Measurements from ENCODE around the gene SH3GL1.

- TF ChIP-seq, protein P1, sequence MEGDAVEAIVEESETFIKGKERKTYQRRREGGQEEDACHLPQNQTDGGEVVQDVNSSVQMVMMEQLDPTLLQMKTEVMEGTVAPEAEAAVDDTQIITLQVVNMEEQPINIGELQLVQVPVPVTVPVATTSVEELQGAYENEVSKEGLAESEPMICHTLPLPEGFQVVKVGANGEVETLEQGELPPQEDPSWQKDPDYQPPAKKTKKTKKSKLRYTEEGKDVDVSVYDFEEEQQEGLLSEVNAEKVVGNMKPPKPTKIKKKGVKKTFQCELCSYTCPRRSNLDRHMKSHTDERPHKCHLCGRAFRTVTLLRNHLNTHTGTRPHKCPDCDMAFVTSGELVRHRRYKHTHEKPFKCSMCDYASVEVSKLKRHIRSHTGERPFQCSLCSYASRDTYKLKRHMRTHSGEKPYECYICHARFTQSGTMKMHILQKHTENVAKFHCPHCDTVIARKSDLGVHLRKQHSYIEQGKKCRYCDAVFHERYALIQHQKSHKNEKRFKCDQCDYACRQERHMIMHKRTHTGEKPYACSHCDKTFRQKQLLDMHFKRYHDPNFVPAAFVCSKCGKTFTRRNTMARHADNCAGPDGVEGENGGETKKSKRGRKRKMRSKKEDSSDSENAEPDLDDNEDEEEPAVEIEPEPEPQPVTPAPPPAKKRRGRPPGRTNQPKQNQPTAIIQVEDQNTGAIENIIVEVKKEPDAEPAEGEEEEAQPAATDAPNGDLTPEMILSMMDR (IDR thresholded peaks at IDR 0.05) = no peak
- no peak for TF ChIP-seq POLR2A (IDR thresholded peaks at IDR 0.05)
These were observed 23.7 kb downstream of the SH3GL1 start for GRCh38 chr19:4376671-4376990.
